Left forelimb (tissue), 1 donor: ENCODE measurements around the gene ECE1.
"Not testable (repeated sequence)": the region's sequence is repeated elsewhere in the genome, so short reads cannot be mapped to it uniquely, and the experiment has no call there.

ENCODE experiments used
- DNase-seq: peaks from one replicate; pipeline ENCODE4 v3.0.0-alpha.2; 2018; ENCODE audit warnings: low spot score

The ECE1 gene

GRCh38 chr1:21219674-21220073, 70.6 kb downstream of the ECE1 start:
- DNase-seq: no peak

- DNase-seq: no peak
Observed at GRCh38 chr1:21217812-21218596, 72.3 kb downstream of the ECE1 start.

- DNase-seq: no peak
Observed at GRCh38 chr1:21216835-21217811, 73.1 kb downstream of the ECE1 start.

- DNase-seq: no peak
Observed at GRCh38 chr1:21212126-21212525, 78.1 kb downstream of the ECE1 start.

GRCh38 chr1:21208137-21208700, 82.0 kb downstream of the ECE1 start:
- not testable (repeated sequence) for DNase-seq

- no peak for DNase-seq
Observed at GRCh38 chr1:21206117-21206516, 84.1 kb downstream of the ECE1 start.

GRCh38 chr1:21205416-21205815, 84.8 kb downstream of the ECE1 start:
- no peak for DNase-seq

GRCh38 chr1:21201650-21202049, 88.6 kb downstream of the ECE1 start:
- no peak for DNase-seq

GRCh38 chr1:21201238-21201637, 89.0 kb downstream of the ECE1 start:
- not testable (repeated sequence) for DNase-seq

- DNase-seq: no peak
Observed at GRCh38 chr1:21200767-21201166, 89.5 kb downstream of the ECE1 start.

GRCh38 chr1:21198929-21199328, 91.3 kb downstream of the ECE1 start:
- DNase-seq: no peak

GRCh38 chr1:21192871-21193270, 97.4 kb downstream of the ECE1 start:
- DNase-seq: no peak

GRCh38 chr1:21192284-21192683, 98.0 kb downstream of the ECE1 start:
- no peak for DNase-seq

- DNase-seq: not testable (repeated sequence)
Observed at GRCh38 chr1:21190771-21191170, 99.5 kb downstream of the ECE1 start.

- DNase-seq: no peak
Observed at GRCh38 chr1:21189906-21190500, 100.3 kb downstream of the ECE1 start.

- no peak for DNase-seq
Observed at GRCh38 chr1:21189421-21189820, 100.8 kb downstream of the ECE1 start.

- no peak for DNase-seq
Observed at GRCh38 chr1:21188235-21188634, 102.0 kb downstream of the ECE1 start.

GRCh38 chr1:21185221-21185731, 105.0 kb downstream of the ECE1 start:
- DNase-seq: no peak

- DNase-seq: no peak
Observed at GRCh38 chr1:21184276-21184675, 106.0 kb downstream of the ECE1 start.

GRCh38 chr1:21182181-21182731, 108.0 kb downstream of the ECE1 start:
- DNase-seq: no peak

- not testable (repeated sequence) for DNase-seq
Observed at GRCh38 chr1:21178271-21178670, 112.0 kb downstream of the ECE1 start.
